Natural killer cell (primary cell): Measurements from ENCODE around the gene RNF167. TPM values are rescaled to one million over a fixed set of nuclear protein-coding genes. Genes with fewer than 3 reads are reported as not detected.
"Not testable (repeated sequence)": the region's sequence is repeated elsewhere in the genome, so short reads cannot be mapped to it uniquely, and the experiment has no call there.

ENCODE experiments used
- ATAC-seq, 3 donors: fragments of 150-1000 bp in 2 of 3; fragments of 200-7000 bp in 1 of 3; cut with Tn5 transposase; 1 replicate in 1 of 3; 2 replicates in 2 of 3; pipeline ENCODE4 v1.10.0; 2021; ENCODE audit warnings: mild to moderate bottlenecking in 2 of 3, moderate library complexity in 2 of 3
- DNase-seq, 2 donors: peaks; one replicate each; pipeline versions ENCODE4 v3.0.0 to v3.0.0-alpha.2; 2013 to 2021; ENCODE audit warnings: mixed read lengths in 1 of 2
- H3K27ac ChIP-seq: one replicate; pipeline ENCODE4 v1.5.1; 2013; ENCODE audit warnings: mild to moderate bottlenecking, low read length
- H3K27me3 ChIP-seq: one replicate; pipeline ENCODE4 v1.6.1; 2013; ENCODE audit warnings: low read length; ENCODE audit not compliant: control insufficient read depth, insufficient read depth
- H3K36me3 ChIP-seq: one replicate; pipeline ENCODE4 v1.6.1; 2013; ENCODE audit warnings: low read length; ENCODE audit not compliant: control insufficient read depth, insufficient read depth
- H3K4me1 ChIP-seq: one replicate; pipeline ENCODE4 v1.6.1; 2013; ENCODE audit warnings: low read length; ENCODE audit not compliant: control insufficient read depth, insufficient read depth
- H3K4me3 ChIP-seq: one replicate; pipeline ENCODE4 v1.5.1; 2013; ENCODE audit warnings: low read length
- H3K9me3 ChIP-seq: one replicate; pipeline ENCODE4 v1.6.1; 2013; ENCODE audit warnings: low read length; ENCODE audit not compliant: control insufficient read depth, insufficient read depth
- H3K27ac Mint-ChIP-seq, 2 donors: one replicate each; pipeline ENCODE4 v1.8.0; 2022; ENCODE audit warnings: mild to moderate bottlenecking in 2 of 2, mixed read lengths in 2 of 2, moderate library complexity in 1 of 2
- H3K27me3 Mint-ChIP-seq, 2 donors: one replicate each; pipeline ENCODE4 v1.8.0; 2022; ENCODE audit warnings: low read depth in 2 of 2, mixed read lengths in 2 of 2
- H3K36me3 Mint-ChIP-seq: one replicate; pipeline ENCODE4 v1.8.0; 2022; ENCODE audit warnings: mixed read lengths
- H3K4me1 Mint-ChIP-seq, 2 donors: one replicate each; pipeline ENCODE4 v1.8.0; 2022; ENCODE audit warnings: mixed read lengths in 2 of 2
- H3K4me3 Mint-ChIP-seq: one replicate; pipeline ENCODE4 v1.8.0; 2022; ENCODE audit warnings: mild to moderate bottlenecking, moderate library complexity, mixed read lengths
- H3K9me3 Mint-ChIP-seq, 2 donors: one replicate each; pipeline ENCODE4 v1.8.0; 2022; ENCODE audit warnings: mixed read lengths in 2 of 2
- CTCF ChIP-seq: fragments of 200-600 bp; IDR thresholded peaks from one replicate; pipeline ENCODE4 v1.8.0; 2022; ENCODE audit warnings: antibody characterized with exemption
- WGBS: methylation state at CpG from one replicate; pipeline ENCODE4 v1.1.7; 2013; ENCODE audit warnings: missing lambda C conversion rate; ENCODE audit not compliant: insufficient coverage; 5-methylcytosine and 5-hydroxymethylcytosine counted together
- intact Hi-C: fragments of 100-400 bp; cut with micrococcal nuclease; formaldehyde crosslinking; loops from one replicate; pipeline ENCODE4 v1.14.2; 2022
- total RNA-seq, 4 donors: library from RNA; stranded (reverse); fragments of 120-200 nt in 1 of 4; gene quantifications; one replicate each; pipeline versions ENCODE4 v1.2.3 to v1.2.4, GENCODE V29; 2013 to 2022

Gene RNF167
- total RNA-seq, 3 donors from 2014 or later (not counting 1 experiment from before 2014, with no cell fraction given) = 149 to 189 (median 177) TPM

- H3K27me3 ChIP-seq = peaks cover 10% of the 10 kb centered on the region
- H3K27me3 Mint-ChIP-seq = no peaks in the 10 kb centered on the region
- intact Hi-C loops = loop anchor here (2.0 to 5.0 kb wide), 4 partner anchors 43 to 104 kb away; partner anchors contain the start of genes CAMTA2, PSMB6 and SPAG7
- H3K27ac Mint-ChIP-seq = peak overlapping the region; percentile 93 to 94
- H3K36me3 ChIP-seq = peaks cover 3% of the 10 kb centered on the region
- H3K4me1 Mint-ChIP-seq = peaks cover 37 to 42% of the 10 kb centered on the region in 2 donors
- H3K27ac ChIP-seq = peak overlapping the region; percentile 88
- H3K4me3 Mint-ChIP-seq = peak overlapping the region; percentile 83
- DNase-seq = peak; percentile 52 to 55
- no peak for TF ChIP-seq CTCF
- ATAC-seq = peak; percentile 15 to 46 (median 30)
- no peaks in the 10 kb centered on the region for H3K9me3 Mint-ChIP-seq
- H3K4me1 ChIP-seq = peaks cover 58% of the 10 kb centered on the region
- H3K4me3 ChIP-seq = peak overlapping the region; percentile 28
- no peaks in the 10 kb centered on the region for H3K9me3 ChIP-seq
- 41% methylated on average over 48 of the region's 48 CpGs for WGBS
- H3K36me3 Mint-ChIP-seq = no peaks in the 10 kb centered on the region
Measured at GRCh38 chr17:4901648-4902344, 38.3 kb upstream of the RNF167 start.

GRCh38 chr17:4902540-4902939 is 37.5 kb upstream of the RNF167 start:
- peak overlapping the region; percentile 93 to 94 for H3K27ac Mint-ChIP-seq

GRCh38 chr17:4903051-4903818 is 36.8 kb upstream of the RNF167 start, which contains the start of gene CHRNE:
TSS of gene CHRNE (minus strand) at chr17:4903098. CDS start at chr17:4903063, 35 bp downstream.
- DNase-seq = peak; percentile 64 to 92
- H3K36me3 Mint-ChIP-seq = no peaks in the 10 kb centered on the region
- H3K4me3 Mint-ChIP-seq = peak within 1 kb of the TSS; percentile 83
- no peaks in the 10 kb centered on the region for H3K9me3 ChIP-seq
- WGBS = 0% methylated on average over 10 of the region's 10 CpGs
- no peaks in the 10 kb centered on the region for H3K36me3 ChIP-seq
- H3K27ac ChIP-seq = peak within 1 kb of the TSS; percentile 88
- peak within 1 kb of the TSS; percentile 93 to 94 for H3K27ac Mint-ChIP-seq
- H3K27me3 ChIP-seq = peaks cover 10% of the 10 kb centered on the region
- H3K4me1 Mint-ChIP-seq = peaks cover 37 to 41% of the 10 kb centered on the region in 2 donors
- peak within 1 kb of the TSS; percentile 13 for H3K4me3 ChIP-seq
- no peaks in the 10 kb centered on the region for H3K27me3 Mint-ChIP-seq
- ATAC-seq = peak; percentile 57 to 71 (median 57)
- peaks cover 56% of the 10 kb centered on the region for H3K4me1 ChIP-seq
- intact Hi-C loops = loop anchor here (2.0 to 5.0 kb wide), 3 partner anchors 64 to 106 kb away; partner anchors contain the start of genes CAMTA2, PSMB6 and SPAG7
- H3K9me3 Mint-ChIP-seq = no peaks in the 10 kb centered on the region
- TF ChIP-seq CTCF = peak; percentile 80

More at GRCh38 chr17:4902540-4902939, 37.5 kb upstream of the RNF167 start:
- no peaks in the 10 kb centered on the region for H3K9me3 Mint-ChIP-seq
- ATAC-seq (peak in 2 of 3 donors; percentile 0), DNase-seq (no peak)
- Histone ChIP-seq H3K27ac (peak overlapping the region; percentile 88), H3K4me1 (peaks cover 58% of the 10 kb centered on the region), H3K9me3 (no peaks in the 10 kb centered on the region), H3K4me3 (no peak overlapping the region), H3K36me3 (no peaks in the 10 kb centered on the region), H3K27me3 (peaks cover 10% of the 10 kb centered on the region)
- intact Hi-C loops = loop anchor here (2.0 to 5.0 kb wide), 3 partner anchors 64 to 105 kb away; partner anchors contain the start of genes CAMTA2, PSMB6 and SPAG7
- peak overlapping the region; percentile 83 for H3K4me3 Mint-ChIP-seq
- WGBS = 59% methylated on average over 8 of the region's 8 CpGs
- peaks cover 37 to 42% of the 10 kb centered on the region in 2 donors for H3K4me1 Mint-ChIP-seq
- H3K27me3 Mint-ChIP-seq = no peaks in the 10 kb centered on the region
- H3K36me3 Mint-ChIP-seq = no peaks in the 10 kb centered on the region
- TF ChIP-seq CTCF = no peak

- intact Hi-C loops, H3K4me3 ChIP-seq, ATAC-seq, H3K9me3 Mint-ChIP-seq, H3K27ac Mint-ChIP-seq, H3K9me3 ChIP-seq, DNase-seq, H3K36me3 ChIP-seq, H3K27me3 ChIP-seq, H3K27ac ChIP-seq, H3K27me3 Mint-ChIP-seq, H3K36me3 Mint-ChIP-seq, H3K4me3 Mint-ChIP-seq: not testable (repeated sequence)
- H3K4me1 Mint-ChIP-seq = peaks cover 18 to 19% of the 10 kb centered on the region in 2 donors
- peaks cover 34% of the 10 kb centered on the region for H3K4me1 ChIP-seq
Measured at GRCh38 chr17:4906642-4907041, 33.4 kb upstream of the RNF167 start.
